ENCODE measurements around the gene SERP1.

SERP1 gene

GRCh38 chr3:150546226-150547044, at the start of gene SERP1, which contains the start of gene EIF2A:
SERP1 (minus strand) TSS chr3:150546496; CDS start chr3:150546135, 361 bp downstream.
EIF2A (plus strand) TSS chr3:150546787; CDS start chr3:150546803, 16 bp downstream.
- peak; percentile 90 for DNase-seq

- no peak for DNase-seq
Observed at GRCh38 chr3:150594150-150594549, 47.9 kb upstream of the SERP1 start.

- DNase-seq = no peak
Observed at GRCh38 chr3:150589759-150590158, 43.5 kb upstream of the SERP1 start.

- peak; percentile 3 for DNase-seq
Observed at GRCh38 chr3:150588027-150588830, 41.9 kb upstream of the SERP1 start.

GRCh38 chr3:150583028-150583427, 36.7 kb upstream of the SERP1 start:
- no peak for DNase-seq

GRCh38 chr3:150582620-150583019, 36.3 kb upstream of the SERP1 start:
- DNase-seq = no peak

- DNase-seq = no peak
Observed at GRCh38 chr3:150581174-150581573, 34.9 kb upstream of the SERP1 start.

GRCh38 chr3:150577855-150578254, 31.6 kb upstream of the SERP1 start:
- no peak for DNase-seq

- DNase-seq = no peak
Observed at GRCh38 chr3:150567328-150567727, 21.0 kb upstream of the SERP1 start.

- DNase-seq = no peak
Observed at GRCh38 chr3:150564243-150564642, 17.9 kb upstream of the SERP1 start.

GRCh38 chr3:150557725-150558124, 11.4 kb upstream of the SERP1 start:
- no peak for DNase-seq

- no peak for DNase-seq
Observed at GRCh38 chr3:150556792-150557191, 10.5 kb upstream of the SERP1 start.

GRCh38 chr3:150555859-150556436, 9.7 kb upstream of the SERP1 start:
- no peak for DNase-seq

- peak; percentile 2 for DNase-seq
Observed at GRCh38 chr3:150547045-150547741, 897 bp upstream of the SERP1 start.

- DNase-seq = peak; percentile 54
Observed at GRCh38 chr3:150545419-150546225, 674 bp downstream of the SERP1 start.

GRCh38 chr3:150544726-150545125, 1.6 kb downstream of the SERP1 start:
- no peak for DNase-seq

GRCh38 chr3:150544041-150544440, 2.3 kb downstream of the SERP1 start:
- DNase-seq = no peak

- DNase-seq = no peak
Observed at GRCh38 chr3:150543531-150543930, 2.8 kb downstream of the SERP1 start.

GRCh38 chr3:150543128-150543527, 3.2 kb downstream of the SERP1 start:
- DNase-seq = no peak

GRCh38 chr3:150540991-150541390, 5.3 kb downstream of the SERP1 start:
- no peak for DNase-seq

- no peak for DNase-seq
Observed at GRCh38 chr3:150540297-150540696, 6.0 kb downstream of the SERP1 start.

All from NCI-H2227 treated with DMSO at 0.1 percent for 48 hours (cell line).